ENCODE results near the gene POLDIP2.
A peak's percentile ranks its signal among the peaks of the same experiment; 100 is the strongest.

POLDIP2 gene

GRCh38 chr17:28338056-28338768, 19.1 kb downstream of the POLDIP2 start:
- DNase-seq (ENCODE audit: low read depth in 4 of 4, low spot score in 1 of 4), result no peak

- DNase-seq (ENCODE audit: low read depth in 4 of 4, low spot score in 1 of 4), result peak in 1 of 4 experiments; percentile 20
These were observed 21.1 kb downstream of the POLDIP2 start for GRCh38 chr17:28335959-28336871.

- DNase-seq (ENCODE audit: low read depth in 4 of 4, low spot score in 1 of 4), result peak; percentile 85 to 97 (median 91)
These were observed 21.9 kb downstream of the POLDIP2 start, which contains the start of the genes IFT20 and TNFAIP1 for GRCh38 chr17:28335201-28335958. Gene IFT20 (minus strand): TSS chr17:28335472. CDS start chr17:28331985, 3,487 bp downstream. Gene TNFAIP1 (plus strand): TSS chr17:28335761. CDS start chr17:28339522, 3,761 bp downstream.

- no peak for DNase-seq (ENCODE audit: low read depth in 4 of 4, low spot score in 1 of 4)
These were observed 22.6 kb downstream of the POLDIP2 start for GRCh38 chr17:28334666-28335200.

GRCh38 chr17:28334171-28334570, 23.2 kb downstream of the POLDIP2 start:
- no peak for DNase-seq (ENCODE audit: low read depth in 4 of 4, low spot score in 1 of 4)

- no peak for DNase-seq (ENCODE audit: low read depth in 4 of 4, low spot score in 1 of 4)
These were observed 24.1 kb downstream of the POLDIP2 start for GRCh38 chr17:28333083-28333746.

- no peak for DNase-seq (ENCODE audit: low read depth in 4 of 4, low spot score in 1 of 4)
These were observed 25.4 kb downstream of the POLDIP2 start for GRCh38 chr17:28331891-28332420.

GRCh38 chr17:28330671-28331070, 26.7 kb downstream of the POLDIP2 start:
- no peak for DNase-seq (ENCODE audit: low read depth in 4 of 4, low spot score in 1 of 4)

GRCh38 chr17:28328325-28328724, 29.0 kb downstream of the POLDIP2 start:
- no peak for DNase-seq (ENCODE audit: low read depth in 4 of 4, low spot score in 1 of 4)

GRCh38 chr17:28327709-28328108, 29.6 kb downstream of the POLDIP2 start:
- DNase-seq (ENCODE audit: low read depth in 4 of 4, low spot score in 1 of 4), result no peak

- no peak for DNase-seq (ENCODE audit: low read depth in 4 of 4, low spot score in 1 of 4)
These were observed 30.2 kb downstream of the POLDIP2 start for GRCh38 chr17:28327031-28327607.

GRCh38 chr17:28326114-28326513, 31.2 kb downstream of the POLDIP2 start:
- DNase-seq (ENCODE audit: low read depth in 4 of 4, low spot score in 1 of 4), result no peak

- no peak for DNase-seq (ENCODE audit: low read depth in 4 of 4, low spot score in 1 of 4)
These were observed 32.1 kb downstream of the POLDIP2 start for GRCh38 chr17:28325211-28325610.

- DNase-seq (ENCODE audit: low read depth in 4 of 4, low spot score in 1 of 4), result no peak
These were observed 32.5 kb downstream of the POLDIP2 start for GRCh38 chr17:28324781-28325180.

- no peak for DNase-seq (ENCODE audit: low read depth in 4 of 4, low spot score in 1 of 4)
These were observed 33.0 kb downstream of the POLDIP2 start for GRCh38 chr17:28324267-28324745.

- DNase-seq (ENCODE audit: low read depth in 4 of 4, low spot score in 1 of 4), result no peak
These were observed 36.9 kb downstream of the POLDIP2 start for GRCh38 chr17:28320215-28321061.

- no peak for DNase-seq (ENCODE audit: low read depth in 4 of 4, low spot score in 1 of 4)
These were observed 37.8 kb downstream of the POLDIP2 start for GRCh38 chr17:28319598-28319935.

- DNase-seq (ENCODE audit: low read depth in 4 of 4, low spot score in 1 of 4), result peak; percentile 83 to 98 (median 93)
These were observed 38.3 kb downstream of the POLDIP2 start, which contains the start of gene TMEM97 for GRCh38 chr17:28318759-28319597. Gene TMEM97 (plus strand): TSS chr17:28319200. CDS start chr17:28319240, 40 bp downstream.

All from stimulated activated CD4-positive, alpha-beta T cell treated with anti-CD3 and anti-CD28 coated beads, Interleukin-1b, Interleukin-23, amount 100 ng/mL, for 24 hours (primary cell).